IPS-18c (cell line): ENCODE data around the gene FGF14.

Experiments
- H3K4me3 ChIP-seq: 2 replicates; pipeline ENCODE4 v1.7.0; 2013; ENCODE audit warnings: low read depth, mild to moderate bottlenecking, low read length, moderate library complexity; ENCODE audit not compliant: insufficient read depth
- H3K9me3 ChIP-seq: one replicate; pipeline ENCODE4 v1.6.1; 2013; ENCODE audit warnings: mild to moderate bottlenecking, low read length, moderate library complexity; ENCODE audit not compliant: control insufficient read depth, insufficient read depth

The FGF14 gene

DNA sequence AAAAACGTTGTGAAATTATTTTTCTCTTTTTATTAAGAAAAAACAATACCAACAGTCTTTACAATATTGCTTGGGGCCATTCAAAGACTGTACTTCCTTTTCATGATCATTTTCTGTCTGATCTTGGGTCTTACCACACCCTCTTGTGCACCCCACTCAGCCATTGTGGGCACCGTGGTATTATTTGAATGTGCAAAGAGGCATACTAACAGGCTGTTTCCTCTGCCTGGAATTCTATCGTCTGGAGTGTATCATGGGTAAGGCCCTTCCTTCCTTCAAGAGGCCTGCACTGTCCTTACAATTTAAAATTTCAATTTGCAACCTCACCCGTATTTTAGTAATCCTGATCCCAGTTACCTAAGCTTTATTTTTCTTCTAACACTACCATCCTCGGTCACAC, 76.5 kb downstream of the FGF14 start:
- H3K4me3 ChIP-seq, result no peak overlapping the region

DNA sequence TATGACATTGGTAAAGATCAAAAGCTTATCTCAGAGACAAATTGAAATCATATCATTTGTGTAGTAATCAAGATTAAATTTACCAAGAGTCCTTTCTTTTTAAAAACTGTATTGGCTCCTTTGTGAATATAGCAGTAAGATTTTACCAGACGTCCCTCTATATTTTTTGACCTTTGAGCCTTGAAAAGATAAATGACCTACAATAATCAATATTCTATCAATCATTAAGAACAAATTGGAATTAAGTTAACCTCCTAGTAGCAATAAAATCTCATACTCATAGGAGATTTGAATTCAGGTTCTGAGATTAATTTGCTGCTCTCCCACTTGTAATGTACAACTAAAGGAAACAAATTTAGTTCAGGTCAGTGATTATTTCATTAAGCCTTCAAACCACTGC, 78.3 kb downstream of the FGF14 start:
- Histone ChIP-seq H3K9me3 (no peaks in the 10 kb centered on the region), H3K4me3 (no peak overlapping the region)

More for the DNA sequence above, 76.5 kb downstream of the FGF14 start:
- H3K9me3 ChIP-seq, result no peaks in the 10 kb centered on the region

DNA sequence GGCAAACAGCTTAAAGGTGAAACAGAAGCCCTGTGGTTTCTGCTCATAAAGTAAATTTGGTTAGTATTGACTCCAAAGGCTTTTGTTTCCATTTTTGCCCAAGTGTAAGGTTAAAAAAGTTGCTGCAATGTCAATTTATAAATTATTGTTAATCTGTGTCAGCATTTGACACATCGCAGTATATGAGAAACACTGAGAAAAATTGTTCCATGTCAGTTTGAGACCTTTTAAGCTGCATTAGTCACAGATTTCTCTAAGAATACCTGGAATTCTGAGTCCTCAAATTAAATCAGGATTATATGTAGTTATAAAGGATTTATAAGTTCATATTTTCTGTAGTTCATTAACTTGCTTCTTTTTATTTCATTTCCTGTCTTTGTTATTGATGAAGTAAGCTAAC, 78.8 kb downstream of the FGF14 start:
- Histone ChIP-seq H3K4me3 (no peak overlapping the region), H3K9me3 (no peaks in the 10 kb centered on the region)

DNA sequence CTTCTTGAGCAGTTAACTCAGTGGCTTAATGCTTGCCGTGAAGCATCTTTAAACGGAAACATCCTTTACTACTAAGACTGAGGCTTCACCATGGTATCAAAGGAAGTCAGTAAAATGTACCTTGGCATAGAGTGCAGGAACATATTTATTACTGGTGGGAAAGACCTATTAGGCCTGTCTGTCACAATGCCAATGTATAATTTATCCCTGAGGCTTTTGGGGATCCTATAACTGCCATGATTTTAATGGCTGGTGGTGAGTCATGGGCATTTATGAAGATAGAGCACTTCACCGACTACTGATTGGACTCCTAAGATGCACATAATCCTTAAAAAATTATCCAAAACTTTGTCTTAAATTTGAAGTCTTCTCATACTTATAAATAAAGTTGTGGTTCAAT, 79.6 kb downstream of the FGF14 start:
- no peak overlapping the region for H3K4me3 ChIP-seq

DNA sequence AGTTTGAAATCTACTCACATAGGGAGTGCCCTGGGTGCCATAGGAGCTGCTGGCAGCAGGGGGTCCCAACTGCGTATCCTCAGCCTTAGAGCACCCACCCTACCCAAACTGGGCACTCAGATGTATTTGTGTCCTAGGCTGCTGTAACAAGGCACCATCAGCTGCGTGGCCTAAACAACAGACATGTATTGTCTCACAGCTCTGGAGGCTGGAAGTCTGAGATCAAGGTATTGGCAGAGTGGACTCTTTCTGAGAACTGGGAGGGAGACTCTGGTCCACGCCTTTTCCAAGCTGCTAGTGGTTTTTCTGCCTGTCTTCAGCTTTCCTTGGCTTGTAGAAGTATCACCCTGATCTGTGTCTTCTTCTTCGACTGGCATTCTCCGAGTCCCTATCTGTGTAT, 83.6 kb downstream of the FGF14 start:
- Histone ChIP-seq H3K9me3 (no peaks in the 10 kb centered on the region), H3K4me3 (no peak overlapping the region)

More for the DNA sequence above, 79.6 kb downstream of the FGF14 start:
- no peaks in the 10 kb centered on the region for H3K9me3 ChIP-seq

DNA sequence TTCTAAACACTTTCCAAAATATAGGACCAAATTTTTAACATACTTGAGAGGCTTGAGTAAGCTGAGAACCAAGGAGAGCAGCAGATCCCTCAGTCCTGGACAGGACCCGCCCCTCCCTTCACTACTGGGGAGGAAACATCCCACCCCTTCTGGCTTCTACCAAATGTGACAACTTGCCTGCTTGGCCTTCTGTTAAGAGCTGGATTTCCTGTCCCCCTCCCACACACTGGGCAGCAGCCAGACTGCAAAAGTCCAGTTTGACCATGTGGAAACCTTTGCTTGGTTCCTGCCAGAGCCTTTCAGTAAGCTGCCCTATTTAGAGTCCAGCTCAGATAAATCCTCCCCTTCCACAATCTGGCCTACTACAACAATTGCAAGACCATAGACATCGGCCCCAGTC, 84.3 kb downstream of the FGF14 start:
- Histone ChIP-seq H3K4me3 (no peak overlapping the region), H3K9me3 (no peaks in the 10 kb centered on the region)

DNA sequence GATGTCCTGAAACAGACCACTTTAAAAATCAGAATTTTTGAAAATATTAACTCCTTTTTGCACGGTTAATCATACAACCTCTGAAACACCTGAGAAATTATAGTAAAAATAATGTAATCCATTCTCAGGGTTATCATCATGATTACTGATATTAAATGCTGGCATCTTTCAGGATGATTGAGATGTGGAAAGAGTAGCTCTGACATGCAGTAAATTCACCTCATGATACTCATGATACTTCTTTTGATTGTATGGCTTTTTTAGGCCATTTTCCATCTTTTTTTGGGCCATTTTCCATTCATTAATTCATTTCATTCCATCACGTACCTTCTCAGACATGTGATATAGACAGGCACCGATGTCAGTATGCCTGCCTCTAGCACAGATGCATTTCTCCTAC, 85.1 kb downstream of the FGF14 start:
- H3K4me3 ChIP-seq, result no peak overlapping the region

DNA sequence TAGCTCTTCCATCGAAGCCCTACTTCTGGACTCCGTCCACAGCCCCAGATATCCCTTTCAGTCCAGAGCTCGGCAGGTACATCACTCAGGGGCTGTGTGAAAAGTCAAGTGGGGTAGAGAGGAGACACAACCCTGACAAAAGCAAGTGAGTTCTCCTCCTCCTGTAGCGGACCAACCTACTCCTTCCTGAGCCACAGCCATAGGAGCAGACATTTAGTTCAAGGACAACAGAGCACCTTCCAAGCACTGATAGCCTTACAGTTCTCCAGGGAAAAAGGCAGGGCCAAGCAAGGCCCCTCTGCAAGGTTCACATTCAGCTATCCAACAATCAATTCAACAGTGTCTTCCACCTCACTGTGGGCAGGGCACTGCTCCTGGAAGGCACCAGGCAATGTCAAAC, 89.0 kb downstream of the FGF14 start:
- Histone ChIP-seq H3K9me3 (no peaks in the 10 kb centered on the region), H3K4me3 (no peak overlapping the region)

More for the DNA sequence above, 85.1 kb downstream of the FGF14 start:
- H3K9me3 ChIP-seq, result no peaks in the 10 kb centered on the region

DNA sequence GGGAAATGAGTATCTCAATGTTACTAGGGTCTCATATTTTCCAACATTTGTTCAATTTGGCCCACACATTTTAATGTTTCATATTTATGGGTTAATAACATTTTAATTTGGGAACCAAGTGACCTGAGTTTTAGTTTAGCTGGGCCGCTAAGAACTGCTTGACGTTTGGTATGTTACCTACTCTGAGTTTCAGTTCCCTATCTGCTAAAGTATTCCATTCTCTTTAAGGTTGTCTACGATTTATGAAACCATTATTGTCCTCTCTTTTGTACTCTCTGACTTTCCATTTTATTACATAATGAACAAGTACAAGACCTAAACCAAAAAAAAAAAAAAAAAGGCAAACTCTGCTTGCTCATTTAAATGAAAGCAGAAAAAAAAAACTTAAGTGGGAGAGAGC, 89.9 kb downstream of the FGF14 start:
- H3K9me3 ChIP-seq, result no peaks in the 10 kb centered on the region

DNA sequence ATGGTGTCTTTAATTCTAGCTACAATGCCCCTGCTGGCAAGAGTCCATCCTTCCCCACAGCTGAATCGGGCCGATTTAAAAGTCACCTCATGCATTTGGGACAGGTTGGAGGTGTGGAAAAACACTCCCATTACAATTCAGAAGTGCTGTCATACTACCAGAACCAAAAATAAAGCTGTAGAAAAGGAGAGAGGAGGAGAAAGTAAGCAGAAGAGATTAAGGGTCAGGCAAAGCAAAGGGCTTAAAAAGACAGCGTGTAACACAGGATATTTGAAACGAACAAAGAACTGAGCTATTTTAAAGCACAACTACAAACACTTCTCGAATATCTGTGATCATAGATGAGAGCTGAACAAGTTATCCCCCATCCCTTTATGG, 90.4 kb downstream of the FGF14 start:
- H3K4me3 ChIP-seq, result no peak overlapping the region
- no peaks in the 10 kb centered on the region for H3K9me3 ChIP-seq

More for the DNA sequence above, 89.9 kb downstream of the FGF14 start:
- no peak overlapping the region for H3K4me3 ChIP-seq

DNA sequence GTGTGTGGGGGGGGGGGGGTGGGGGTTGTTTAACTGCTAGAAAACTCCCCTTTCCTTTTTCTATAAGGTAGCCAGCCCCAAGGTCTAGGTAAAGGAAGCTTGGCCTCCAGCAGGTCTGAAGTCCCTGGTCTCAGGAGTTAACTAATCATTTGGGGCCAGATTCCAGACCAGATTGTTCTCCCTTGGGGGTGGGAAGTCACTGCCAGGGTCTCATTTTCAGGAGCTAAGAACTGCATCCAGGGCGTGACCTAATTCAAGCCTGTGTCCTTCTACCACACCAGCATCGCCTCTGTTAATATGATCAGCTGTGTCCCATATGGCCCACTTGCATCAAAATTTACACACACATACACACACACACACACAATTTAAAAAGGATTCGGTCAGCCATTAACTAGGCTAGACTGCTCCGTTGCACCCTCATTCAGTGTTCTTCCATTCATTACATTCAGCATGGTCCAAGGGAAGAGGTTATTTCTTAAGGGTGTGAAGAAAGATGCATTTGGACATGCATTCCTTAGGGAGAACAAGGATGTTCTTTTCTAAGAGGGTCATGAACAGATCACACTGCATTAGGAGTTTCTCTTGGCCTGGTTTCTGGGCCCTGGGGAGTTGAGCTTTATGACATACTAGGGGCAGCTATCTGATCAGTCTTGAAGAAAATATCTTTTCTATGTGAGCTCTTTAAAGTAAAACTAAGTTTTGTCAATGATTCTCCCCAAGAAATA, 91.0 kb downstream of the FGF14 start:
- Histone ChIP-seq H3K9me3 (no peaks in the 10 kb centered on the region), H3K4me3 (no peak overlapping the region)

DNA sequence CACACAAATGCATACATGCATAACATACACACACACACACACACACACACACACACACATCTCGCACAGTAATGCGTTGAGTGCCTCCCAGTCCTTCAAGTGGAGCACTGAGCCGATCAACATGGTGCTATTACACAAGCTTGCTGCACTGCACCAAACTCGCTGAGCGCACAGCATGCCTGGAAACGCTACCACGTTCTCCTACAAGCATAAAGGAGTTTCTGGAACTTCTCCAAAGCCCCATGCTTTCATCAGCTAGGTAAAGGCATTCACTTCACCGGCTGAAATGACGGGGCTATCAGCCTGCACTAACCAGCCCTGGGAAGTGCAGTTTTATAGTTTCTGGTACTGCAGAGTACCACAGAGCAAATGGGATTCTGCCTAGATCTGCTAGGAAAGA, 92.7 kb downstream of the FGF14 start:
- H3K9me3 ChIP-seq, result no peaks in the 10 kb centered on the region
- H3K4me3 ChIP-seq, result no peak overlapping the region

DNA sequence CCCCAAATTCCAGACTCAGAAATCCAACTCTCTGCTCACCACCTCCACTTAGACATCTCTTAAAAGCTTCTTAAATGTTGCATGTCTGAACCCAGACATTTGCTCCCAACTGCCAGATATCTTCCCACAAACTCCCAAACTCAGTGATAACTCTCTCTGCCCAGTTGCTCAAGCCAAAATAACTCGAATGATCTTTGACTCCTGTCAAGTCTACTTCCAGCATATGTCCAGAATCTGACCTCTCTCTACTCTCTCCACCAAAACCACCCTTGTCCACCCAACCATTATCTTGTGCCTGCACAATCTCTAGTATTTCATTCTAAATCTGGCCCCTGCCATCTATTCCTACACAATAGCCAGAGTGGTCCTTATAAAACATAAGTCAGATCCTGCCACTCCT, 99.3 kb downstream of the FGF14 start:
- Histone ChIP-seq H3K9me3 (no peaks in the 10 kb centered on the region), H3K4me3 (no peak overlapping the region)

DNA sequence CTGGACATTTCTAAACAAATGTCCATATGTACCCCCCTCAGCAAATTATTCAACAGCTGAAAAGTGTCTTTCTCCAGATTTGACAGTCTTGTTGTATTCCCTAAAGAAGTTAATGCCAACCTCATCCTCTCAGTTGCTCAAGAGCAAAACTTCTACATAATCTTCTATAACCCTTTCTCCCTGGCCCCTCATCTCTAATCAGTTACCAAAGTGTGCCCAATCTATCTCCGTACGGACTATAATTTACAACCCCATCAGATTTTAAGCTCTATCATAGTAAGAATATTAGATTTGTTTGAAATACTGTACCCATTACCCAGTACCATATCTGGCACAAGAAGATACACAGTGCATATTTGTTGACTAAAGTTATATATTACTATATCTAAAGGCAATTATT, 101.5 kb downstream of the FGF14 start:
- no peaks in the 10 kb centered on the region for H3K9me3 ChIP-seq
- H3K4me3 ChIP-seq, result no peak overlapping the region

DNA sequence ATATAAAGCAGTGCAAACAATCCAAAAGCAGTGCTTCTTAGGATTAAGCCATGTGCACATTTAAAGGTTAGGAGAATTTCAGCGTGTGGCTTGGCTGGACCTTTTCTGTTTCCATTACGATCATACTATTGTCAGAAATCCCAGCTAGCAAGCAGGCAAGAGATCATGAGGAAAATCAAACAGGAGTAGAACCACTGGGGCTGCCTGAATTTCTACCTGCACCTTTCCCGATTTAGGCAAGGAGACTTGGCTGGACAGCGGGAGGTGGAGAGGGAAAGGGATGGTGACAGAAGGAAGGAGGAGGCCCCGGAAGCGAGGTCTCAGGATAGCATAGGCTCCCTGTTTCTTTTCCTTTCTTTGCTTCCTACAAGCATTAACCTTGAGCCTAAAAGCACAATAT, 102.5 kb downstream of the FGF14 start:
- H3K9me3 ChIP-seq, result no peaks in the 10 kb centered on the region
- no peak overlapping the region for H3K4me3 ChIP-seq

DNA sequence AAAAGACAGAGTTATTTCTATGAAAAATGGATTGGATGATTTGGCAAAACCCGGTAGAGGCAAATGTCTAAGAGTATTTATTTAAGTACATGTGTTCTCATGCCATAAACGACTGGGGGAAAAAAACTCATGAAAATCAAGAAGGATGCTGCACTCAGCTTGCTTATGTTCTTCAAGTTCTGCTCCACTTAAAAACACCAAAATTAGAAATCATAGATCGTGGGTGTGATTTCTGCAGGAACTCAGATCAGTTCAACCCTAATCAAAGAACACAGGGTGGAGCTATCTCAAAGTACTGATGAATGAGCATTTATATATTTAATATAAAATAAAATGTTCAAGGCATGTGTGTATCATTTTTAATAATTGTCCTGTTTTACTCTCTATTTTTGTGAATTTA, 103.8 kb downstream of the FGF14 start:
- H3K9me3 ChIP-seq, result no peaks in the 10 kb centered on the region
- H3K4me3 ChIP-seq, result no peak overlapping the region

DNA sequence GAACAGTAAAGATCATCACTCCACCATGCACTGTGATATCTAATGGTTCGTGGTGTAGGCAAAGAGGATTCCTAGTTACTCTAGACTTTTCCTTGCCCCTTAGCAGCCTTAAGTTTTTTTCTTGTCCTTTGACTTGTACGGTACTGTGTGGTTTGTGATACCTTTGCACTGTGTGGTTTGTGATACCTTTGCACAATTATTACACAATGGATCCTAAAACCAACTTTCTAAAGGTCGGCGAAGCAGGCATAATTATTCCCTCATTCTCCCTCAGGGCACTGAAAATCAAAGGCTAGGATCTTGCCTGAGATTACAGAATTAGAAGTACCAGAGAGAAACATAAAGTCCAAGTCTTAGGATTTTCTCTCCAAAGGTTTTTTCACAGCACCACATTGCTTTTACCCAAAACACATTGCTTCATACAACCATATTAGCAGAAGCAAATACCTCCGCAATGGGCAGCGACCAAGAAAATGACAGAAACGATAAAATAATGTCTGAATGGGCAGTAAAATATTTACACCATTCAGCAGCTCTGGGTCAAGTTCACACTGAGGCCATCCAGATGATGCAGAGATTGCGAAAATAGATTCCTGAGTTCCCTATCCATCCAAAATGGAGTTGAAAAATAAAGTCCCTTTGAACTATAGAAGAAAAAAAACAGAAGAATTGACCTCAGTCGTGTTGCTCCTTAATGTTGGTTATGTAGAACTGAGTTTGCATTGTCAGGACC, 106.4 kb downstream of the FGF14 start:
- Histone ChIP-seq H3K9me3 (no peaks in the 10 kb centered on the region), H3K4me3 (no peak overlapping the region)

DNA sequence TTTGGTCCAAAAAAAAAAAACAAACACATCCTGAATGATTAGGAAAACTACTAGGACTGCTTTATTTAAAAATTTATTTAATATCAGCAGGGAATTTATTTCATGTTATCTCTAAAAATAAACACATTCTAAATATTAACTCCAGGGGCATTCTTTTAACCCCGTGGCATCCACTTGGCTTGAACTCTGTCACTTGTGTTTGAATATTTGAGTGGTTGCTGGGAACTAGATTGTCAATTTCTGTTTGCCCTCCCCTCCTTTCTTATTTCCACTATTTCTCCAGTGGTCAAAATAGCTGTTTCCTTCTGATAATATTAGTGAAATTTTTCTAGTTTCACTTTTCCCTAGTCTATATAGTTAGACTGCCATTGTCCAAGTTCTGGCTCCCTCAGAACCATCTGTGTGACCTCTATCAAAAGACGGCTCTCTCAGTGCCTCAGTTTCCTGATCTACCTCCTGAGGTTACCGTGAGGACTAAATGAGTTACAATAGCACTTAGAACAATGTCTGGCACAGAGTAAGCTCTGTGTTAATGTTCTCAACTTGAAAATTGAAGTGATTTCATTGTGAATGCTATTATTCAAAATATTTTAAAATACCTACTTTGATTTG, 107.3 kb downstream of the FGF14 start:
- H3K9me3 ChIP-seq, result no peaks in the 10 kb centered on the region
- H3K4me3 ChIP-seq, result no peak overlapping the region
